Uterus (tissue), 4 donors: ENCODE results near the gene SPATS1. TPM values are rescaled to one million over a fixed set of nuclear protein-coding genes. Genes with fewer than 3 reads are reported as not detected.

Experiments used
- DNase-seq, 2 donors: peaks; one replicate each; pipeline ENCODE4 v3.0.0-alpha.2; 2019 to 2020
- H3K27ac ChIP-seq, 2 donors: fragments of 200-600 bp; sonication (generic); 1 replicate in 1 of 2; 2 replicates in 1 of 2; pipeline ENCODE4 v1.5.1; 2016 to 2018
- H3K27me3 ChIP-seq, 2 donors: fragments of 200-600 bp; sonication (generic); one replicate each; pipeline ENCODE4 v1.5.1; 2018 to 2019; ENCODE audit warnings: control low read depth in 1 of 2
- H3K36me3 ChIP-seq, 2 donors: fragments of 200-600 bp; sonication (generic); one replicate each; pipeline ENCODE4 v1.5.1; 2019; ENCODE audit warnings: control low read depth in 1 of 2
- H3K4me1 ChIP-seq, 2 donors: fragments of 200-600 bp; sonication (generic); one replicate each; pipeline ENCODE4 v1.5.1; 2018 to 2019; ENCODE audit warnings: control low read depth in 1 of 2
- H3K4me3 ChIP-seq, 2 donors: fragments of 200-600 bp; sonication (generic); 1 replicate in 1 of 2; 2 replicates in 1 of 2; pipeline ENCODE4 v1.5.1; 2018 to 2019; ENCODE audit warnings: mild to moderate bottlenecking in 1 of 2
- H3K9me3 ChIP-seq, 2 donors: fragments of 200-600 bp; sonication (generic); one replicate each; pipeline ENCODE4 v1.5.1; 2019; ENCODE audit warnings: control low read depth in 1 of 2
- CTCF ChIP-seq, 4 experiments: fragments of 200-600 bp in 2 of 4; fragments of 450-650 bp in 2 of 4; sonication (generic) in 2 of 4; IDR thresholded peaks; one replicate each; pipeline ENCODE4 v1.5.1; 2016 to 2019; ENCODE audit warnings: antibody characterized with exemption in 4 of 4, mild to moderate bottlenecking in 2 of 4, moderate library complexity in 1 of 4
- POLR2A ChIP-seq, 2 donors: fragments of 450-650 bp; IDR thresholded peaks; one replicate each; pipeline ENCODE4 v1.6.1; 2016; ENCODE audit warnings: antibody characterized with exemption in 2 of 2, mild to moderate bottlenecking in 1 of 2, moderate library complexity in 1 of 2
- intact Hi-C: fragments of 100-400 bp; cut with DNase I; formaldehyde crosslinking; loops from one replicate; pipeline ENCODE4 v1.15.1; 2023; ENCODE audit warnings: low total_unique reads
- total RNA-seq, 4 donors: library from RNA; depleted of rRNA in 3 of 4; stranded (reverse); fragments of >200 nt in 3 of 4; gene quantifications; one replicate each; pipeline versions ENCODE4 v1.1.0 to v1.2.4, GENCODE V29; 2014 to 2023
- donor health status: DM: yes; HTN: yes; CAD: no.

SPATS1 gene
- total RNA-seq, 4 donors from 2014 or later: 0.62 TPM; not detected in 3

GRCh38 chr6:44388887-44389286, 46.4 kb downstream of the SPATS1 start:
- Histone ChIP-seq H3K27me3 (no peaks in the 10 kb centered on the region), H3K36me3 (no peaks in the 10 kb centered on the region), H3K9me3 (no peaks in the 10 kb centered on the region), H3K4me1 (peaks cover 0 to 6% of the 10 kb centered on the region in 2 donors), H3K27ac (peak overlapping the region in 1 of 2 donors; percentile 92), H3K4me3 (peak overlapping the region in 1 of 2 donors; percentile 56)
- intact Hi-C loops: no loop called here
- TF ChIP-seq POLR2A (IDR thresholded peaks at IDR 0.05): no peak
- no peak for DNase-seq

DNA sequence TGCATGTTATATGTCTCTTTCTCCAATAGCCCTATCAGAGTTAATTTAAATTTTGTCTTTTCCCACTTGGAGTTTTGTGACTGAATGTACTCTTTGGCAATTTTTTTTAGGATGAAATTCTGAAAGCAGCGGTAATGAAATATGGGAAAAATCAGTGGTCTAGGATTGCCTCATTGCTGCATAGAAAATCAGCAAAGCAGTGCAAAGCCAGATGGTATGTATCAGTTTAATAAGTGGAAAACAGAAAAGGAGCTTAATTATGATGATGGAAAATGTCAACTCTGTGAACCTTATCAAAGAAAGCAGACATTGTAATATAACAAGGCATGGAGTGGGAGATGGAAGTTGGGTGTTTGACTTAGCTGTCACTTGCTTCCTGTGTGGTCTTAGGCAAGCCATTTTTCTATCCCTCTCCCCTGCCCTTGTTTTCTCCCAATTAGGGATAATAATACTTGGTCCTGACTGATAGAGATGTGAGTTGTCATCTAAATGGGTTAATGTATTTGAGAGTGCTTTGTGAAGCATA, 47.8 kb downstream of the SPATS1 start:
- Histone ChIP-seq H3K4me1 (peaks cover 0 to 6% of the 10 kb centered on the region in 2 donors), H3K27ac (no peak overlapping the region), H3K27me3 (no peaks in the 10 kb centered on the region), H3K9me3 (no peaks in the 10 kb centered on the region), H3K36me3 (no peaks in the 10 kb centered on the region), H3K4me3 (no peak overlapping the region)
- intact Hi-C loops: no loop called here
- DNase-seq: no peak
- TF ChIP-seq CTCF (IDR thresholded peaks at IDR 0.05) (no peak), POLR2A (IDR thresholded peaks at IDR 0.05) (no peak)

Other genes with a start within 250 kb of the SPATS1 start
- 10 to 100 TPM; 19.5 to 39.1 (median 33.6) TPM for gene MRPL14, start 215.2 kb upstream of the SPATS1 start, total RNA-seq
- gene TMEM63B, start 215.1 kb upstream of the SPATS1 start, total RNA-seq: 10 to 100 TPM in 2 of 4 donors, 1 to 10 TPM in 1, under 1 TPM in 1; 0.77 to 24.9 (median 15.4) TPM
- gene CAPN11, start 183.8 kb upstream of the SPATS1 start, total RNA-seq: 1 to 10 TPM in 1 of 4 donors, not detected in 3; 1.5 TPM
- not detected for gene MYMX, start 125.7 kb upstream of the SPATS1 start, total RNA-seq
- 100 to 1,000 TPM in 2 of 4 donors, 10 to 100 TPM in 2; 29.9 to 150 (median 95.1) TPM for gene SLC29A1, start 119.1 kb upstream of the SPATS1 start, total RNA-seq
- gene HSP90AB1, start 95.5 kb upstream of the SPATS1 start, total RNA-seq: 100 to 1,000 TPM; 336 to 897 (median 564) TPM
- 10 to 100 TPM in 3 of 4 donors, 1 to 10 TPM in 1; 5.9 to 39.5 (median 28.5) TPM for gene SLC35B2, start 85.1 kb upstream of the SPATS1 start, total RNA-seq
- 1 to 10 TPM; 1.3 to 5.9 (median 2.8) TPM for gene NFKBIE, start 77.1 kb upstream of the SPATS1 start, total RNA-seq
- gene TMEM151B, start 72.2 kb upstream of the SPATS1 start, total RNA-seq: under 1 TPM in 2 of 4 donors, not detected in 2; 0.09 to 0.21 TPM
- gene AARS2, start 29.3 kb upstream of the SPATS1 start, total RNA-seq: 10 to 100 TPM; 14.1 to 24.7 (median 21.0) TPM
- 10 to 100 TPM in 3 of 4 donors, 1 to 10 TPM in 1; 8.7 to 42.0 (median 20.0) TPM for gene CDC5L, start 45.1 kb downstream of the SPATS1 start, total RNA-seq